ENCODE data around the gene SNAPC4.

SNAPC4 gene

GRCh38 chr9:136363106-136363948 is 36.6 kb downstream of the SNAPC4 start, which contains the start of gene DNLZ:
TSS of gene DNLZ (minus strand) at chr9:136363744. CDS start at chr9:136363714, 30 bp downstream.
- peak within 1 kb of the TSS; percentile 50 for H3K4me3 ChIP-seq (replicated peaks; ENCODE audit: low read depth, low read length)
- peak; percentile 75 for TF ChIP-seq CTCF (IDR thresholded peaks at IDR 0.05; ENCODE audit: low read depth, low read length, missing control alignments)
- DNase-seq (ENCODE audit: extremely low read depth, low read depth), result peak; percentile 78

- DNase-seq (ENCODE audit: extremely low read depth, low read depth), result no peak
- peak overlapping the region; percentile 10; the same call in 1 of the 2 replicates for H3K4me3 ChIP-seq (replicated peaks; ENCODE audit: low read depth, low read length)
- TF ChIP-seq CTCF (IDR thresholded peaks at IDR 0.05; ENCODE audit: low read depth, low read length, missing control alignments), result no peak
Observed at GRCh38 chr9:136362450-136362784, 37.6 kb downstream of the SNAPC4 start.

GRCh38 chr9:136361754-136362449 is 38.1 kb downstream of the SNAPC4 start:
- TF ChIP-seq CTCF (IDR thresholded peaks at IDR 0.05; ENCODE audit: low read depth, low read length, missing control alignments), result no peak
- no peak for DNase-seq (ENCODE audit: extremely low read depth, low read depth)
- H3K4me3 ChIP-seq (replicated peaks; ENCODE audit: low read depth, low read length), result no peak overlapping the region

GRCh38 chr9:136361047-136361753 is 38.8 kb downstream of the SNAPC4 start:
- H3K4me3 ChIP-seq (replicated peaks; ENCODE audit: low read depth, low read length), result no peak overlapping the region
- DNase-seq (ENCODE audit: extremely low read depth, low read depth), result no peak
- TF ChIP-seq CTCF (IDR thresholded peaks at IDR 0.05; ENCODE audit: low read depth, low read length, missing control alignments), result no peak

GRCh38 chr9:136359774-136360718 is 39.9 kb downstream of the SNAPC4 start:
- DNase-seq (ENCODE audit: extremely low read depth, low read depth), result no peak
- no peak overlapping the region for H3K4me3 ChIP-seq (replicated peaks; ENCODE audit: low read depth, low read length)
- TF ChIP-seq CTCF (IDR thresholded peaks at IDR 0.05; ENCODE audit: low read depth, low read length, missing control alignments), result no peak

GRCh38 chr9:136358888-136359287 is 41.1 kb downstream of the SNAPC4 start:
- no peak for DNase-seq (ENCODE audit: extremely low read depth, low read depth)
- TF ChIP-seq CTCF (IDR thresholded peaks at IDR 0.05; ENCODE audit: low read depth, low read length, missing control alignments), result no peak
- no peak overlapping the region for H3K4me3 ChIP-seq (replicated peaks; ENCODE audit: low read depth, low read length)

Measured in HFF-Myc (cell line).